Endodermal cell (in vitro differentiated cells): ENCODE results near the gene KCNQ5. TPM values are rescaled to one million over a fixed set of nuclear protein-coding genes. Genes with fewer than 3 reads are reported as not detected.

Source experiments
- DNase-seq: peaks from one replicate; pipeline ENCODE4 v3.0.0-alpha.2; 2017
- H3K27ac ChIP-seq: 2 replicates; pipeline ENCODE4 v1.5.1; 2013; ENCODE audit warnings: mild to moderate bottlenecking, low read depth, low read length, moderate library complexity
- H3K27me3 ChIP-seq: 2 replicates; pipeline ENCODE4 v1.6.1; 2013; ENCODE audit warnings: mild to moderate bottlenecking, low read length, moderate library complexity; ENCODE audit not compliant: insufficient read depth, control insufficient read depth, poor library complexity, severe bottlenecking
- H3K36me3 ChIP-seq: 2 replicates; pipeline ENCODE4 v1.7.0; 2013; ENCODE audit warnings: mild to moderate bottlenecking, low read length, moderate library complexity; ENCODE audit not compliant: control insufficient read depth, insufficient read depth
- H3K4me1 ChIP-seq: one replicate; pipeline ENCODE4 v1.7.0; 2013; ENCODE audit warnings: low read length; ENCODE audit not compliant: control insufficient read depth, insufficient read depth
- H3K4me3 ChIP-seq: 2 replicates; pipeline ENCODE4 v1.5.1; 2013; ENCODE audit warnings: mild to moderate bottlenecking, low read length, moderate library complexity
- H3K9ac ChIP-seq: 2 replicates; pipeline ENCODE4 v1.6.1; 2013; ENCODE audit warnings: mild to moderate bottlenecking, low read length, moderate library complexity; ENCODE audit not compliant: poor library complexity, severe bottlenecking; ENCODE audit errors: extremely low read depth
- H3K9me3 ChIP-seq: 2 replicates; pipeline ENCODE4 v1.6.1; 2013; ENCODE audit warnings: mild to moderate bottlenecking, low read length, moderate library complexity; ENCODE audit not compliant: control insufficient read depth
- H3K27ac Mint-ChIP-seq: 2 replicates; pipeline ENCODE4 v1.8.0; 2020; ENCODE audit warnings: mixed read lengths
- H3K27me3 Mint-ChIP-seq: 2 replicates; pipeline ENCODE4 v1.8.0; 2021; ENCODE audit warnings: mild to moderate bottlenecking, mixed read lengths; ENCODE audit not compliant: insufficient read depth
- H3K36me3 Mint-ChIP-seq: 2 replicates; pipeline ENCODE4 v1.8.0; 2020; ENCODE audit warnings: low read depth, mixed read lengths
- H3K4me1 Mint-ChIP-seq: 2 replicates; pipeline ENCODE4 v1.8.0; 2020; ENCODE audit warnings: mixed read lengths
- H3K4me3 Mint-ChIP-seq: 2 replicates; pipeline ENCODE4 v1.8.0; 2020; ENCODE audit warnings: mild to moderate bottlenecking, moderate library complexity, mixed read lengths
- H3K9me3 Mint-ChIP-seq: 2 replicates; pipeline ENCODE4 v1.8.0; 2020; ENCODE audit warnings: mild to moderate bottlenecking, mixed read lengths
- CTCF ChIP-seq: fragments of 200-600 bp; sonication (generic); conservative IDR thresholded peaks from 2 replicates; pipeline ENCODE4 v1.5.0; 2021; ENCODE audit warnings: antibody characterized with exemption, mild to moderate bottlenecking
- WGBS, 2 experiments: methylation state at CpG; one replicate each; pipeline versions ENCODE4 v1.1.5 to v1.1.7; 2013; ENCODE audit warnings: missing lambda C conversion rate in 2 of 2, mixed read lengths in 1 of 2; ENCODE audit not compliant: insufficient coverage in 1 of 2, insufficient read length in 1 of 2; 5-methylcytosine and 5-hydroxymethylcytosine counted together
- total RNA-seq, 2 donors: library from RNA; stranded (reverse); fragmentation: NEBNext Ultra II Directional in 1 of 2; extraction: Animal tissue kit (Norgen Biotek cat#: 25700) in 1 of 2; gene quantifications; 2 replicates in 1 of 2; 3 replicates in 1 of 2; pipeline ENCODE4 v1.2.1, GENCODE V29; 2021

Gene KCNQ5
- total RNA-seq, 2 donors from 2014 or later, result 2.4 to 8.3 TPM

GRCh38 chr6:72712910-72713309 lies 91.0 kb downstream of the KCNQ5 start:
- H3K27ac Mint-ChIP-seq, result no peak overlapping the region
- no peaks in the 10 kb centered on the region for H3K4me1 Mint-ChIP-seq
- no peak overlapping the region for H3K4me3 Mint-ChIP-seq

DNA sequence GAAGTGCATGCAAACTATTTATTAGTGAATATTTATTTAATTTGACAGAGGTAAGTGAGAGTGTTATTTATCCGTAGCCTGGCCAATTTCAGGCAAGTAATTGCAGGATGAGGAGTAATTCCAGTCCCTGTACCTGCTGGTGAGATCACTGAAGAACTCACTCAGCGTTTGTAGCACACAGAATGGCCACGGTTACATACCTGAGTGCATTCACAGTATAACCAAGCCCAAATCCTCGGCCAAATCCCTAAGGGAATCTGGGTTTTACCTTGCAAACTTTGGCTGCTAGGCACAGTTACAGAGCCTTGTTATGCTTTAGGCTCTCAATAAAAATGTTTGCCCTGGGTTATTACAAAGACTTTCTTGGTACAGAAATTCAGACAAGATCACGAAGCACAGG lies 93.3 kb downstream of the KCNQ5 start:
- Mint-ChIP-seq H3K27ac (no peak overlapping the region), H3K4me1 (no peaks in the 10 kb centered on the region), H3K4me3 (no peak overlapping the region), H3K27me3 (no peaks in the 10 kb centered on the region), H3K9me3 (peaks cover 4% of the 10 kb centered on the region), H3K36me3 (no peaks in the 10 kb centered on the region)
- no peak for DNase-seq
- H3K36me3 ChIP-seq, result no peaks in the 10 kb centered on the region
- 92% methylated on average over 5 of the region's 5 CpGs for WGBS, 2 experiments
- H3K27me3 ChIP-seq, result no peaks in the 10 kb centered on the region
- TF ChIP-seq CTCF, result no peak
- no peaks in the 10 kb centered on the region for H3K4me1 ChIP-seq
- H3K9ac ChIP-seq, result no peak overlapping the region
- H3K9me3 ChIP-seq, result peaks cover 4% of the 10 kb centered on the region
- no peak overlapping the region for H3K4me3 ChIP-seq
- H3K27ac ChIP-seq, result no peak overlapping the region

More at GRCh38 chr6:72712910-72713309, 91.0 kb downstream of the KCNQ5 start:
- no peak for DNase-seq
- peaks cover 5% of the 10 kb centered on the region for H3K9me3 Mint-ChIP-seq
- no peaks in the 10 kb centered on the region for H3K27me3 Mint-ChIP-seq
- no peaks in the 10 kb centered on the region for H3K27me3 ChIP-seq
- WGBS, 2 experiments, result 82 to 86% methylated on average over 3 to 6 of the region's 6 CpGs
- H3K36me3 Mint-ChIP-seq, result no peaks in the 10 kb centered on the region
- H3K36me3 ChIP-seq, result no peaks in the 10 kb centered on the region
- no peak overlapping the region for H3K4me3 ChIP-seq
- H3K27ac ChIP-seq, result no peak overlapping the region
- H3K9me3 ChIP-seq, result peaks cover 4% of the 10 kb centered on the region
- no peak for TF ChIP-seq CTCF
- H3K4me1 ChIP-seq, result no peaks in the 10 kb centered on the region
- H3K9ac ChIP-seq, result no peak overlapping the region

- Histone ChIP-seq H3K36me3 (no peaks in the 10 kb centered on the region), H3K4me1 (no peaks in the 10 kb centered on the region), H3K27ac (no peak overlapping the region), H3K27me3 (no peaks in the 10 kb centered on the region), H3K9ac (no peak overlapping the region), H3K4me3 (no peak overlapping the region), H3K9me3 (no peaks in the 10 kb centered on the region)
- DNase-seq, result no peak
- Mint-ChIP-seq H3K27ac (no peak overlapping the region), H3K4me1 (no peaks in the 10 kb centered on the region), H3K4me3 (no peak overlapping the region), H3K27me3 (no peaks in the 10 kb centered on the region), H3K9me3 (no peaks in the 10 kb centered on the region), H3K36me3 (no peaks in the 10 kb centered on the region)
- TF ChIP-seq CTCF, result no peak
Observed at GRCh38 chr6:72716916-72717315, 95.1 kb downstream of the KCNQ5 start.
